GM12892 (cell line): Measurements from ENCODE around the gene NFIX.

Experiments
- DNase-seq: peaks from one replicate; pipeline ENCODE4 v3.0.0; 2011; ENCODE audit not compliant: insufficient read length
- FAIRE-seq: peaks from 2 replicates; lab custom pipeline; 2011; peaks lifted over from hg19 to GRCh38; lab: Jason Lieb, UNC
- POLR2A ChIP-seq: IDR thresholded peaks from 2 replicates; pipeline ENCODE4 v1.6.1; 2011; ENCODE audit warnings: low read depth, low read length, control low read depth
- POLR2AphosphoS5 ChIP-seq: IDR thresholded peaks from 2 replicates; pipeline ENCODE4 v1.6.1; 2011; ENCODE audit warnings: low read depth, low read length, control low read depth
- TAF1 ChIP-seq: IDR thresholded peaks from 2 replicates; pipeline ENCODE4 v1.6.1; 2011; ENCODE audit warnings: low read depth, mild to moderate bottlenecking, control low read depth, low read length, borderline replicate concordance

Gene NFIX

GRCh38 chr19:13097463-13098258 is 102.4 kb downstream of the NFIX start:
- TF ChIP-seq POLR2AphosphoS5 (no peak), TAF1 (no peak), POLR2A (no peak)
- FAIRE-seq: no peak
- no peak for DNase-seq

GRCh38 chr19:13098277-13099072 is 103.2 kb downstream of the NFIX start:
- DNase-seq: no peak
- TF ChIP-seq POLR2AphosphoS5 (no peak), POLR2A (no peak), TAF1 (no peak)
- FAIRE-seq: no peak

GRCh38 chr19:13099073-13099999 is 104.1 kb downstream of the NFIX start:
- peak; percentile 71 for DNase-seq

GRCh38 chr19:13100031-13100588 is 104.8 kb downstream of the NFIX start:
- DNase-seq (peak; percentile 66), FAIRE-seq (peak; percentile 99)

More at GRCh38 chr19:13099073-13099999, 104.1 kb downstream of the NFIX start:
- TF ChIP-seq POLR2AphosphoS5: no peak
- TF ChIP-seq TAF1: 0 out of 2 replicates have a peak, but pooled peaks have one; percentile 20
- TF ChIP-seq POLR2A: no peak; the same call in 1 of the 2 replicates
- no peak for FAIRE-seq

GRCh38 chr19:13100841-13101589 is 105.7 kb downstream of the NFIX start:
- peak; percentile 30 for FAIRE-seq
- TF ChIP-seq TAF1 (no peak), POLR2A (no peak), POLR2AphosphoS5 (no peak)

More at GRCh38 chr19:13100031-13100588, 104.8 kb downstream of the NFIX start:
- no peak for TF ChIP-seq POLR2A
- TF ChIP-seq TAF1: 0 out of 2 replicates have a peak, but pooled peaks have one; percentile 49
- TF ChIP-seq POLR2AphosphoS5: peak; percentile 87

GRCh38 chr19:13101590-13102415 is 106.5 kb downstream of the NFIX start:
- DNase-seq (no peak), FAIRE-seq (peak; percentile 21)
- TF ChIP-seq POLR2A (no peak), POLR2AphosphoS5 (no peak), TAF1 (no peak)

More at GRCh38 chr19:13100841-13101589, 105.7 kb downstream of the NFIX start:
- no peak for DNase-seq

GRCh38 chr19:13102416-13102665 is 107.1 kb downstream of the NFIX start:
- no peak for DNase-seq
- FAIRE-seq: no peak
- TF ChIP-seq POLR2A: no peak

GRCh38 chr19:13102666-13103580 is 107.6 kb downstream of the NFIX start, which contains the start of gene LYL1:
Gene LYL1, minus strand, starts transcription at chr19:13102858. Its CDS starts 1,687 bp downstream, at chr19:13101171.
- FAIRE-seq (peak; percentile 90), DNase-seq (peak; percentile 78)
- TF ChIP-seq POLR2AphosphoS5: no peak; the same call in none of the 2 replicates
- peak; percentile 46; the same call in 1 of the 2 replicates for TF ChIP-seq POLR2A
- no peak for TF ChIP-seq TAF1

GRCh38 chr19:13103581-13104359 is 108.5 kb downstream of the NFIX start:
- no peak for FAIRE-seq
- DNase-seq: no peak
- no peak for TF ChIP-seq TAF1
- TF ChIP-seq POLR2AphosphoS5: no peak
- TF ChIP-seq POLR2A: no peak
